SJSA1 (cell line): ENCODE measurements around the gene ZFY. TPM values are rescaled to one million over a fixed set of nuclear protein-coding genes. Genes with fewer than 3 reads are reported as not detected.
"Not testable (repeated sequence)": the region's sequence is repeated elsewhere in the genome, so short reads cannot be mapped to it uniquely, and the experiment has no call there.

Experiments used
- DNase-seq, 2 experiments: peaks; one replicate each; pipeline ENCODE4 v3.0.0-alpha.2; 2015 to 2020; ENCODE audit warnings: low spot score in 2 of 2, low read depth in 1 of 2
- H3K27ac ChIP-seq: fragments of 250-450 bp; sonication (Bioruptor Pico); 2 replicates; pipeline ENCODE4 v1.5.1; 2020; ENCODE audit warnings: mild to moderate bottlenecking, moderate library complexity
- H3K27me3 ChIP-seq: fragments of 250-450 bp; sonication (Bioruptor Pico); replicated peaks from 2 replicates; pipeline ENCODE4 v1.5.1; 2020; ENCODE audit warnings: mild to moderate bottlenecking, moderate library complexity
- H3K36me3 ChIP-seq: fragments of 250-450 bp; sonication (Bioruptor Pico); 2 replicates; pipeline ENCODE4 v1.5.1; 2020; ENCODE audit warnings: mild to moderate bottlenecking
- H3K4me1 ChIP-seq: fragments of 250-450 bp; sonication (Bioruptor Pico); replicated peaks from 2 replicates; pipeline ENCODE4 v1.6.1; 2021; ENCODE audit warnings: mild to moderate bottlenecking
- H3K4me3 ChIP-seq: fragments of 250-450 bp; sonication (Bioruptor Pico); 2 replicates; pipeline ENCODE4 v1.5.1; 2020; ENCODE audit warnings: mild to moderate bottlenecking
- H3K9me3 ChIP-seq: fragments of 250-450 bp; sonication (Bioruptor Pico); replicated peaks from 2 replicates; pipeline ENCODE4 v1.5.1; 2020; ENCODE audit warnings: mild to moderate bottlenecking
- total RNA-seq: library from RNA; depleted of rRNA; stranded (reverse); fragments of >200 nt; shearing (Covaris generic); gene quantifications from 2 replicates; pipeline ENCODE4 v1.2.3, GENCODE V29; 2014

Gene ZFY
- total RNA-seq, 1 experiment from 2014 or later = 18.8 TPM

- Histone ChIP-seq H3K36me3 (no peaks in the 10 kb centered on the region), H3K4me3 (no peak overlapping the region), H3K27me3 (no peaks in the 10 kb centered on the region), H3K9me3 (no peaks in the 10 kb centered on the region), H3K27ac (no peak overlapping the region), H3K4me1 (no peaks in the 10 kb centered on the region)
- no peak for DNase-seq
These were observed 15.5 kb downstream of the ZFY start for GRCh38 chrY:2950655-2951054.

- H3K27ac ChIP-seq = no peak overlapping the region
- no peaks in the 10 kb centered on the region for H3K4me1 ChIP-seq
- DNase-seq = no peak
- peaks cover 3% of the 10 kb centered on the region for H3K36me3 ChIP-seq
- no peak overlapping the region for H3K4me3 ChIP-seq
- no peaks in the 10 kb centered on the region for H3K9me3 ChIP-seq
- H3K27me3 ChIP-seq = no peaks in the 10 kb centered on the region
These were observed 17.7 kb downstream of the ZFY start for GRCh38 chrY:2952912-2953311.

- no peak overlapping the region for H3K27ac ChIP-seq
- H3K27me3 ChIP-seq = no peaks in the 10 kb centered on the region
- H3K9me3 ChIP-seq = no peaks in the 10 kb centered on the region
- H3K4me3 ChIP-seq = no peak overlapping the region
- no peaks in the 10 kb centered on the region for H3K4me1 ChIP-seq
- DNase-seq = no peak
- H3K36me3 ChIP-seq = peaks cover 6% of the 10 kb centered on the region
These were observed 19.6 kb downstream of the ZFY start for GRCh38 chrY:2954735-2955134.

GRCh38 chrY:2955561-2955960, 20.4 kb downstream of the ZFY start:
- no peak for DNase-seq
- Histone ChIP-seq H3K4me1 (no peaks in the 10 kb centered on the region), H3K27me3 (no peaks in the 10 kb centered on the region), H3K27ac (no peak overlapping the region), H3K4me3 (no peak overlapping the region), H3K9me3 (no peaks in the 10 kb centered on the region), H3K36me3 (peaks cover 6% of the 10 kb centered on the region)

GRCh38 chrY:2962061-2962460, 26.9 kb downstream of the ZFY start:
- Histone ChIP-seq H3K9me3 (no peaks in the 10 kb centered on the region), H3K4me3 (no peak overlapping the region), H3K36me3 (peaks cover 10% of the 10 kb centered on the region), H3K27me3 (no peaks in the 10 kb centered on the region), H3K27ac (no peak overlapping the region), H3K4me1 (no peaks in the 10 kb centered on the region)
- no peak for DNase-seq

- H3K9me3 ChIP-seq = no peaks in the 10 kb centered on the region
- H3K27me3 ChIP-seq = no peaks in the 10 kb centered on the region
- H3K27ac ChIP-seq = no peak overlapping the region
- H3K36me3 ChIP-seq = peaks cover 4% of the 10 kb centered on the region
- DNase-seq = no peak
- no peak overlapping the region for H3K4me3 ChIP-seq
- H3K4me1 ChIP-seq = no peaks in the 10 kb centered on the region
These were observed 29.6 kb downstream of the ZFY start for GRCh38 chrY:2964814-2965213.

- Histone ChIP-seq H3K27ac (no peak overlapping the region), H3K36me3 (peaks cover 4% of the 10 kb centered on the region), H3K27me3 (no peaks in the 10 kb centered on the region), H3K4me1 (no peaks in the 10 kb centered on the region), H3K4me3 (no peak overlapping the region), H3K9me3 (no peaks in the 10 kb centered on the region)
- no peak for DNase-seq
These were observed 30.4 kb downstream of the ZFY start for GRCh38 chrY:2965629-2966028.

GRCh38 chrY:2969561-2969960, 34.4 kb downstream of the ZFY start:
- DNase-seq = no peak

GRCh38 chrY:2972708-2973107, 37.5 kb downstream of the ZFY start:
- Histone ChIP-seq H3K9me3 (no peaks in the 10 kb centered on the region), H3K27me3 (no peaks in the 10 kb centered on the region), H3K4me3 (no peak overlapping the region), H3K27ac (no peak overlapping the region), H3K4me1 (no peaks in the 10 kb centered on the region), H3K36me3 (peaks cover 7% of the 10 kb centered on the region; the same call in 1 of the 2 replicates)
- no peak for DNase-seq

More at GRCh38 chrY:2969561-2969960, 34.4 kb downstream of the ZFY start:
- H3K9me3 ChIP-seq = no peaks in the 10 kb centered on the region
- no peaks in the 10 kb centered on the region for H3K4me1 ChIP-seq
- no peak overlapping the region for H3K4me3 ChIP-seq
- no peaks in the 10 kb centered on the region for H3K27me3 ChIP-seq
- no peaks in the 10 kb centered on the region for H3K36me3 ChIP-seq
- H3K27ac ChIP-seq = no peak overlapping the region

GRCh38 chrY:2973110-2973751, 38.0 kb downstream of the ZFY start:
- no peaks in the 10 kb centered on the region for H3K4me1 ChIP-seq
- H3K4me3 ChIP-seq = no peak overlapping the region
- no peaks in the 10 kb centered on the region for H3K27me3 ChIP-seq
- peaks cover 7% of the 10 kb centered on the region; the same call in 1 of the 2 replicates for H3K36me3 ChIP-seq
- H3K27ac ChIP-seq = no peak overlapping the region
- no peaks in the 10 kb centered on the region for H3K9me3 ChIP-seq
- DNase-seq = no peak

- peaks cover 13% of the 10 kb centered on the region for H3K36me3 ChIP-seq
- H3K27me3 ChIP-seq = no peaks in the 10 kb centered on the region
- no peak overlapping the region for H3K27ac ChIP-seq
- DNase-seq = no peak
- no peaks in the 10 kb centered on the region for H3K4me1 ChIP-seq
- no peak overlapping the region for H3K4me3 ChIP-seq
- no peaks in the 10 kb centered on the region for H3K9me3 ChIP-seq
These were observed 44.1 kb downstream of the ZFY start for GRCh38 chrY:2979283-2979682.

- Histone ChIP-seq H3K4me1 (no peaks in the 10 kb centered on the region), H3K9me3 (no peaks in the 10 kb centered on the region), H3K36me3 (peaks cover 3% of the 10 kb centered on the region; the same call in 1 of the 2 replicates), H3K27ac (no peak overlapping the region), H3K4me3 (no peak overlapping the region), H3K27me3 (no peaks in the 10 kb centered on the region)
- no peak for DNase-seq
These were observed 49.3 kb downstream of the ZFY start for GRCh38 chrY:2984491-2984890.

- not testable (repeated sequence) for DNase-seq, H3K4me1 ChIP-seq, H3K9me3 ChIP-seq, H3K27ac ChIP-seq, H3K4me3 ChIP-seq, H3K36me3 ChIP-seq, H3K27me3 ChIP-seq
These were observed 52.0 kb downstream of the ZFY start for GRCh38 chrY:2987178-2987577.

- not testable (repeated sequence) for H3K4me3 ChIP-seq, H3K4me1 ChIP-seq, H3K27me3 ChIP-seq, DNase-seq, H3K36me3 ChIP-seq, H3K27ac ChIP-seq, H3K9me3 ChIP-seq
These were observed 62.2 kb downstream of the ZFY start for GRCh38 chrY:2997369-2997768.

GRCh38 chrY:3002190-3002589, 67.0 kb downstream of the ZFY start:
- Histone ChIP-seq H3K36me3 (no peaks in the 10 kb centered on the region), H3K9me3 (no peaks in the 10 kb centered on the region), H3K4me3 (no peak overlapping the region), H3K4me1 (no peaks in the 10 kb centered on the region), H3K27me3 (no peaks in the 10 kb centered on the region), H3K27ac (no peak overlapping the region)
- DNase-seq = no peak
